ENCODE data around the gene TRAPPC3L. TPM values are rescaled to one million over a fixed set of nuclear protein-coding genes. Genes with fewer than 3 reads are reported as not detected.

The TRAPPC3L gene
- total and polyA plus RNA-seq, 9 of the 15 experiments (the other 6 are each of a cell fraction or from before 2014, with no cell fraction given) = not detected

GRCh38 chr6:116512111-116512559, 33.3 kb downstream of the TRAPPC3L start (continued):
- TF ChIP-seq, protein P1, sequence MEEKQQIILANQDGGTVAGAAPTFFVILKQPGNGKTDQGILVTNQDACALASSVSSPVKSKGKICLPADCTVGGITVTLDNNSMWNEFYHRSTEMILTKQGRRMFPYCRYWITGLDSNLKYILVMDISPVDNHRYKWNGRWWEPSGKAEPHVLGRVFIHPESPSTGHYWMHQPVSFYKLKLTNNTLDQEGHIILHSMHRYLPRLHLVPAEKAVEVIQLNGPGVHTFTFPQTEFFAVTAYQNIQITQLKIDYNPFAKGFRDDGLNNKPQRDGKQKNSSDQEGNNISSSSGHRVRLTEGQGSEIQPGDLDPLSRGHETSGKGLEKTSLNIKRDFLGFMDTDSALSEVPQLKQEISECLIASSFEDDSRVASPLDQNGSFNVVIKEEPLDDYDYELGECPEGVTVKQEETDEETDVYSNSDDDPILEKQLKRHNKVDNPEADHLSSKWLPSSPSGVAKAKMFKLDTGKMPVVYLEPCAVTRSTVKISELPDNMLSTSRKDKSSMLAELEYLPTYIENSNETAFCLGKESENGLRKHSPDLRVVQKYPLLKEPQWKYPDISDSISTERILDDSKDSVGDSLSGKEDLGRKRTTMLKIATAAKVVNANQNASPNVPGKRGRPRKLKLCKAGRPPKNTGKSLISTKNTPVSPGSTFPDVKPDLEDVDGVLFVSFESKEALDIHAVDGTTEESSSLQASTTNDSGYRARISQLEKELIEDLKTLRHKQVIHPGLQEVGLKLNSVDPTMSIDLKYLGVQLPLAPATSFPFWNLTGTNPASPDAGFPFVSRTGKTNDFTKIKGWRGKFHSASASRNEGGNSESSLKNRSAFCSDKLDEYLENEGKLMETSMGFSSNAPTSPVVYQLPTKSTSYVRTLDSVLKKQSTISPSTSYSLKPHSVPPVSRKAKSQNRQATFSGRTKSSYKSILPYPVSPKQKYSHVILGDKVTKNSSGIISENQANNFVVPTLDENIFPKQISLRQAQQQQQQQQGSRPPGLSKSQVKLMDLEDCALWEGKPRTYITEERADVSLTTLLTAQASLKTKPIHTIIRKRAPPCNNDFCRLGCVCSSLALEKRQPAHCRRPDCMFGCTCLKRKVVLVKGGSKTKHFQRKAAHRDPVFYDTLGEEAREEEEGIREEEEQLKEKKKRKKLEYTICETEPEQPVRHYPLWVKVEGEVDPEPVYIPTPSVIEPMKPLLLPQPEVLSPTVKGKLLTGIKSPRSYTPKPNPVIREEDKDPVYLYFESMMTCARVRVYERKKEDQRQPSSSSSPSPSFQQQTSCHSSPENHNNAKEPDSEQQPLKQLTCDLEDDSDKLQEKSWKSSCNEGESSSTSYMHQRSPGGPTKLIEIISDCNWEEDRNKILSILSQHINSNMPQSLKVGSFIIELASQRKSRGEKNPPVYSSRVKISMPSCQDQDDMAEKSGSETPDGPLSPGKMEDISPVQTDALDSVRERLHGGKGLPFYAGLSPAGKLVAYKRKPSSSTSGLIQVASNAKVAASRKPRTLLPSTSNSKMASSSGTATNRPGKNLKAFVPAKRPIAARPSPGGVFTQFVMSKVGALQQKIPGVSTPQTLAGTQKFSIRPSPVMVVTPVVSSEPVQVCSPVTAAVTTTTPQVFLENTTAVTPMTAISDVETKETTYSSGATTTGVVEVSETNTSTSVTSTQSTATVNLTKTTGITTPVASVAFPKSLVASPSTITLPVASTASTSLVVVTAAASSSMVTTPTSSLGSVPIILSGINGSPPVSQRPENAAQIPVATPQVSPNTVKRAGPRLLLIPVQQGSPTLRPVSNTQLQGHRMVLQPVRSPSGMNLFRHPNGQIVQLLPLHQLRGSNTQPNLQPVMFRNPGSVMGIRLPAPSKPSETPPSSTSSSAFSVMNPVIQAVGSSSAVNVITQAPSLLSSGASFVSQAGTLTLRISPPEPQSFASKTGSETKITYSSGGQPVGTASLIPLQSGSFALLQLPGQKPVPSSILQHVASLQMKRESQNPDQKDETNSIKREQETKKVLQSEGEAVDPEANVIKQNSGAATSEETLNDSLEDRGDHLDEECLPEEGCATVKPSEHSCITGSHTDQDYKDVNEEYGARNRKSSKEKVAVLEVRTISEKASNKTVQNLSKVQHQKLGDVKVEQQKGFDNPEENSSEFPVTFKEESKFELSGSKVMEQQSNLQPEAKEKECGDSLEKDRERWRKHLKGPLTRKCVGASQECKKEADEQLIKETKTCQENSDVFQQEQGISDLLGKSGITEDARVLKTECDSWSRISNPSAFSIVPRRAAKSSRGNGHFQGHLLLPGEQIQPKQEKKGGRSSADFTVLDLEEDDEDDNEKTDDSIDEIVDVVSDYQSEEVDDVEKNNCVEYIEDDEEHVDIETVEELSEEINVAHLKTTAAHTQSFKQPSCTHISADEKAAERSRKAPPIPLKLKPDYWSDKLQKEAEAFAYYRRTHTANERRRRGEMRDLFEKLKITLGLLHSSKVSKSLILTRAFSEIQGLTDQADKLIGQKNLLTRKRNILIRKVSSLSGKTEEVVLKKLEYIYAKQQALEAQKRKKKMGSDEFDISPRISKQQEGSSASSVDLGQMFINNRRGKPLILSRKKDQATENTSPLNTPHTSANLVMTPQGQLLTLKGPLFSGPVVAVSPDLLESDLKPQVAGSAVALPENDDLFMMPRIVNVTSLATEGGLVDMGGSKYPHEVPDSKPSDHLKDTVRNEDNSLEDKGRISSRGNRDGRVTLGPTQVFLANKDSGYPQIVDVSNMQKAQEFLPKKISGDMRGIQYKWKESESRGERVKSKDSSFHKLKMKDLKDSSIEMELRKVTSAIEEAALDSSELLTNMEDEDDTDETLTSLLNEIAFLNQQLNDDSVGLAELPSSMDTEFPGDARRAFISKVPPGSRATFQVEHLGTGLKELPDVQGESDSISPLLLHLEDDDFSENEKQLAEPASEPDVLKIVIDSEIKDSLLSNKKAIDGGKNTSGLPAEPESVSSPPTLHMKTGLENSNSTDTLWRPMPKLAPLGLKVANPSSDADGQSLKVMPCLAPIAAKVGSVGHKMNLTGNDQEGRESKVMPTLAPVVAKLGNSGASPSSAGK (IDR thresholded peaks at IDR 0.05) = no peak
- no peak for TF ChIP-seq HDAC6 (IDR thresholded peaks at IDR 0.05; ENCODE audit: low read depth, low read length)
- 0 out of 2 replicates have a peak, but pooled peaks have one; percentile 20 for TF ChIP-seq MAFG (tag; conservative IDR thresholded peaks at IDR 0.05)
- TF ChIP-seq RBM25 (IDR thresholded peaks at IDR 0.05; ENCODE audit: low read depth, low read length, severe bottlenecking) = no peak
- no peak for TF ChIP-seq BCL6 (CRISPR knock-in tag; IDR thresholded peaks at IDR 0.05)
- TF ChIP-seq ESRRA (IDR thresholded peaks at IDR 0.05; ENCODE audit: borderline replicate concordance, low read depth) = no peak
- TF ChIP-seq ZNF316 (IDR thresholded peaks at IDR 0.05) = peak; percentile 54
- TF ChIP-seq C11orf30 (IDR thresholded peaks at IDR 0.05; ENCODE audit: low read depth) = peak; percentile 35; the same call in 1 of the 2 replicates
- TF ChIP-seq, protein P2, sequence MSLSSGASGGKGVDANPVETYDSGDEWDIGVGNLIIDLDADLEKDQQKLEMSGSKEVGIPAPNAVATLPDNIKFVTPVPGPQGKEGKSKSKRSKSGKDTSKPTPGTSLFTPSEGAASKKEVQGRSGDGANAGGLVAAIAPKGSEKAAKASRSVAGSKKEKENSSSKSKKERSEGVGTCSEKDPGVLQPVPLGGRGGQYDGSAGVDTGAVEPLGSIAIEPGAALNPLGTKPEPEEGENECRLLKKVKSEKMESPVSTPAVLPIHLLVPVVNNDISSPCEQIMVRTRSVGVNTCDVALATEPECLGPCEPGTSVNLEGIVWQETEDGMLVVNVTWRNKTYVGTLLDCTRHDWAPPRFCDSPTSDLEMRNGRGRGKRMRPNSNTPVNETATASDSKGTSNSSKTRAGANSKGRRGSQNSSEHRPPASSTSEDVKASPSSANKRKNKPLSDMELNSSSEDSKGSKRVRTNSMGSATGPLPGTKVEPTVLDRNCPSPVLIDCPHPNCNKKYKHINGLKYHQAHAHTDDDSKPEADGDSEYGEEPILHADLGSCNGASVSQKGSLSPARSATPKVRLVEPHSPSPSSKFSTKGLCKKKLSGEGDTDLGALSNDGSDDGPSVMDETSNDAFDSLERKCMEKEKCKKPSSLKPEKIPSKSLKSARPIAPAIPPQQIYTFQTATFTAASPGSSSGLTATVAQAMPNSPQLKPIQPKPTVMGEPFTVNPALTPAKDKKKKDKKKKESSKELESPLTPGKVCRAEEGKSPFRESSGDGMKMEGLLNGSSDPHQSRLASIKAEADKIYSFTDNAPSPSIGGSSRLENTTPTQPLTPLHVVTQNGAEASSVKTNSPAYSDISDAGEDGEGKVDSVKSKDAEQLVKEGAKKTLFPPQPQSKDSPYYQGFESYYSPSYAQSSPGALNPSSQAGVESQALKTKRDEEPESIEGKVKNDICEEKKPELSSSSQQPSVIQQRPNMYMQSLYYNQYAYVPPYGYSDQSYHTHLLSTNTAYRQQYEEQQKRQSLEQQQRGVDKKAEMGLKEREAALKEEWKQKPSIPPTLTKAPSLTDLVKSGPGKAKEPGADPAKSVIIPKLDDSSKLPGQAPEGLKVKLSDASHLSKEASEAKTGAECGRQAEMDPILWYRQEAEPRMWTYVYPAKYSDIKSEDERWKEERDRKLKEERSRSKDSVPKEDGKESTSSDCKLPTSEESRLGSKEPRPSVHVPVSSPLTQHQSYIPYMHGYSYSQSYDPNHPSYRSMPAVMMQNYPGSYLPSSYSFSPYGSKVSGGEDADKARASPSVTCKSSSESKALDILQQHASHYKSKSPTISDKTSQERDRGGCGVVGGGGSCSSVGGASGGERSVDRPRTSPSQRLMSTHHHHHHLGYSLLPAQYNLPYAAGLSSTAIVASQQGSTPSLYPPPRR (CRISPR knock-in tag; IDR thresholded peaks at IDR 0.05; ENCODE audit: borderline replicate concordance) = no peak
- TF ChIP-seq COPS2 (conservative IDR thresholded peaks at IDR 0.05) = no peak
- TF ChIP-seq ETV1 (tag; conservative IDR thresholded peaks at IDR 0.05; ENCODE audit: low read depth) = 0 out of 2 replicates have a peak, but pooled peaks have one; percentile 21
